Hepatocyte (in vitro differentiated cells): ENCODE data around the gene HSPA1A. TPM values are rescaled to one million over a fixed set of nuclear protein-coding genes. Genes with fewer than 3 reads are reported as not detected.
"Not testable (repeated sequence)": the region's sequence is repeated elsewhere in the genome, so short reads cannot be mapped to it uniquely, and the experiment has no call there.

ENCODE experiments used
- DNase-seq: peaks from one replicate; pipeline ENCODE4 v3.0.0-alpha.2; 2016; ENCODE audit warnings: low spot score
- H2AFZ ChIP-seq: fragments of 200-600 bp; sonication (generic); 2 replicates; pipeline ENCODE4 v1.6.0; 2016; ENCODE audit warnings: antibody characterized with exemption, mild to moderate bottlenecking
- H3K27ac ChIP-seq: fragments of 200-600 bp; sonication (generic); 2 replicates; pipeline ENCODE4 v1.5.1; 2016; ENCODE audit warnings: mild to moderate bottlenecking
- H3K27me3 ChIP-seq: fragments of 200-600 bp; sonication (generic); 2 replicates; pipeline ENCODE4 v1.6.1; 2016
- H3K36me3 ChIP-seq: fragments of 200-600 bp; sonication (generic); replicated peaks from 2 replicates; pipeline ENCODE4 v1.5.1; 2016; ENCODE audit warnings: low read depth; ENCODE audit not compliant: insufficient read depth
- H3K4me1 ChIP-seq: fragments of 200-600 bp; sonication (generic); 2 replicates; pipeline ENCODE4 v1.5.1; 2016; ENCODE audit warnings: mild to moderate bottlenecking, moderate library complexity; ENCODE audit not compliant: insufficient read depth
- H3K4me2 ChIP-seq: fragments of 200-600 bp; sonication (generic); 2 replicates; pipeline ENCODE4 v1.6.0; 2016
- H3K4me3 ChIP-seq: fragments of 200-600 bp; sonication (generic); 2 replicates; pipeline ENCODE4 v1.5.1; 2016; ENCODE audit warnings: mild to moderate bottlenecking
- H3K79me2 ChIP-seq: fragments of 200-600 bp; sonication (generic); 2 replicates; pipeline ENCODE4 v1.6.0; 2017; ENCODE audit warnings: mild to moderate bottlenecking
- H3K9me2 ChIP-seq: fragments of 200-600 bp; sonication (generic); replicated peaks from 2 replicates; pipeline ENCODE4 v1.6.0; 2017; ENCODE audit warnings: mild to moderate bottlenecking; ENCODE audit not compliant: insufficient read depth
- H3K9me3 ChIP-seq: fragments of 200-600 bp; sonication (generic); 2 replicates; pipeline ENCODE4 v1.5.1; 2016; ENCODE audit warnings: low read depth, mild to moderate bottlenecking
- H4K20me1 ChIP-seq: fragments of 200-600 bp; sonication (generic); 2 replicates; pipeline ENCODE4 v1.6.0; 2016; ENCODE audit warnings: mild to moderate bottlenecking; ENCODE audit not compliant: insufficient read depth, poor library complexity, severe bottlenecking
- CTCF ChIP-seq: fragments of 200-600 bp; sonication (generic); IDR thresholded peaks from 2 replicates; pipeline ENCODE4 v1.5.1; 2016; ENCODE audit warnings: antibody characterized with exemption, mild to moderate bottlenecking; ENCODE audit not compliant: poor library complexity
- EZH2 ChIP-seq: fragments of 200-600 bp; sonication (generic); IDR thresholded peaks from 2 replicates; pipeline ENCODE4 v1.6.1; 2016; ENCODE audit warnings: antibody characterized with exemption, mild to moderate bottlenecking, borderline replicate concordance
- EZH2phosphoT487 ChIP-seq: fragments of 200-600 bp; sonication (generic); IDR thresholded peaks from one replicate; pipeline ENCODE4 v1.6.1; 2018; ENCODE audit warnings: antibody characterized with exemption, mild to moderate bottlenecking, low read depth, moderate library complexity; ENCODE audit not compliant: unreplicated experiment, severe bottlenecking
- WGBS: methylation state at CpG from one replicate; pipeline ENCODE4 v1.1.6; 2016; ENCODE audit warnings: low lambda C conversion rate; ENCODE audit errors: missing lambda C conversion rate; 5-methylcytosine and 5-hydroxymethylcytosine counted together
- polyA plus RNA-seq: library from polyadenylated mRNA; unstranded; fragments of >200 nt; fragmentation: Nextera tagmentation; extraction: Ambion mirVana; gene quantifications from 2 replicates; pipeline ENCODE4 v1.2.1, GENCODE V29; 2016
- total RNA-seq: library from RNA; depleted of rRNA; stranded (reverse); fragments of >200 nt; gene quantifications from 2 replicates; pipeline ENCODE4 v1.2.3, GENCODE V29; 2014

HSPA1A gene
- total and polyA plus RNA-seq, 2 experiments from 2014 or later, result 82.2 to 83.3 TPM

GRCh38 chr6:31792761-31793171, 22.6 kb upstream of the HSPA1A start:
- WGBS, result 85% methylated on average over 12 of the region's 12 CpGs

GRCh38 chr6:31793927-31794245, 21.5 kb upstream of the HSPA1A start:
- peaks cover 36% of the 10 kb centered on the region for H3K79me2 ChIP-seq
- H3K9me2 ChIP-seq, H3K4me3 ChIP-seq, H3K36me3 ChIP-seq, H3K9me3 ChIP-seq, DNase-seq, H3K27me3 ChIP-seq, H4K20me1 ChIP-seq, H2AFZ ChIP-seq: not testable (repeated sequence)
- peak overlapping the region; percentile 96 for H3K4me2 ChIP-seq
- WGBS, result 90% methylated on average over 6 of the region's 6 CpGs
- peaks cover 11% of the 10 kb centered on the region for H3K4me1 ChIP-seq
- peak overlapping the region; percentile 93 for H3K27ac ChIP-seq

More at GRCh38 chr6:31792761-31793171, 22.6 kb upstream of the HSPA1A start:
- no peak overlapping the region for H3K27ac ChIP-seq
- DNase-seq, result no peak
- H3K36me3 ChIP-seq, result no peaks in the 10 kb centered on the region
- TF ChIP-seq EZH2 (no peak), EZH2phosphoT487 (no peak), CTCF (no peak)
- no peaks in the 10 kb centered on the region for H3K9me3 ChIP-seq
- peaks cover 36% of the 10 kb centered on the region for H3K79me2 ChIP-seq
- H3K27me3 ChIP-seq, result no peaks in the 10 kb centered on the region
- H3K9me2 ChIP-seq, result no peaks in the 10 kb centered on the region
- H2AFZ ChIP-seq, result no peak overlapping the region
- H3K4me1 ChIP-seq, result peaks cover 11% of the 10 kb centered on the region
- no peak overlapping the region for H3K4me2 ChIP-seq
- H4K20me1 ChIP-seq, result no peaks in the 10 kb centered on the region
- H3K4me3 ChIP-seq, result no peak overlapping the region

GRCh38 chr6:31794294-31794865, 21.0 kb upstream of the HSPA1A start:
- Histone ChIP-seq H2AFZ (peak overlapping the region; percentile 57), H4K20me1 (no peaks in the 10 kb centered on the region), H3K4me3 (peak overlapping the region; percentile 80), H3K4me2 (peak overlapping the region; percentile 96), H3K4me1 (peaks cover 11% of the 10 kb centered on the region), H3K36me3 (no peaks in the 10 kb centered on the region), H3K9me3 (no peaks in the 10 kb centered on the region), H3K9me2 (no peaks in the 10 kb centered on the region), H3K27me3 (no peaks in the 10 kb centered on the region), H3K27ac (peak overlapping the region; percentile 93), H3K79me2 (peaks cover 34% of the 10 kb centered on the region)
- WGBS, result 6% methylated on average over 7 of the region's 7 CpGs
- peak; percentile 42 for DNase-seq
- TF ChIP-seq EZH2, result no peak
- no peak for TF ChIP-seq CTCF
- TF ChIP-seq EZH2phosphoT487, result no peak

- TF ChIP-seq EZH2 (no peak), EZH2phosphoT487 (no peak), CTCF (no peak)
Measured at GRCh38 chr6:31794866-31795615, 20.3 kb upstream of the HSPA1A start.

More at GRCh38 chr6:31794866-31795615, 20.3 kb upstream of the HSPA1A start:
- H3K27me3 ChIP-seq, result no peaks in the 10 kb centered on the region
- H3K79me2 ChIP-seq, result peaks cover 33% of the 10 kb centered on the region
- H2AFZ ChIP-seq, result peak overlapping the region; percentile 57
- H3K4me3 ChIP-seq, result peak overlapping the region; percentile 80
- no peaks in the 10 kb centered on the region for H4K20me1 ChIP-seq
- H3K9me3 ChIP-seq, result no peaks in the 10 kb centered on the region
- under 1% methylated on average over 37 of the region's 44 CpGs for WGBS
- peak overlapping the region; percentile 96 for H3K4me2 ChIP-seq
- H3K4me1 ChIP-seq, result peaks cover 11% of the 10 kb centered on the region
- peak overlapping the region; percentile 93 for H3K27ac ChIP-seq
- H3K9me2 ChIP-seq, result no peaks in the 10 kb centered on the region
- DNase-seq, result no peak
- no peaks in the 10 kb centered on the region for H3K36me3 ChIP-seq
